Rectal smooth muscle tissue (tissue), 1 donor: ENCODE measurements around the gene RCOR2.

Experiments used
- H3K27ac ChIP-seq: one replicate; pipeline ENCODE4 v1.7.0; 2013; ENCODE audit warnings: low read depth, low read length, inconsistent platforms
- H3K27me3 ChIP-seq: one replicate; pipeline ENCODE4 v1.7.0; 2013; ENCODE audit warnings: low read length; ENCODE audit not compliant: control insufficient read depth, insufficient read depth
- H3K36me3 ChIP-seq: one replicate; pipeline ENCODE4 v1.7.0; 2013; ENCODE audit warnings: low read length; ENCODE audit not compliant: control insufficient read depth, insufficient read depth
- H3K4me1 ChIP-seq: one replicate; pipeline ENCODE4 v1.7.0; 2013; ENCODE audit warnings: low read length; ENCODE audit not compliant: control insufficient read depth, insufficient read depth
- H3K4me3 ChIP-seq: one replicate; pipeline ENCODE4 v1.7.0; 2013; ENCODE audit warnings: low read length
- H3K9ac ChIP-seq: one replicate; pipeline ENCODE4 v1.7.0; 2013; ENCODE audit warnings: low read length

The RCOR2 gene

DNA sequence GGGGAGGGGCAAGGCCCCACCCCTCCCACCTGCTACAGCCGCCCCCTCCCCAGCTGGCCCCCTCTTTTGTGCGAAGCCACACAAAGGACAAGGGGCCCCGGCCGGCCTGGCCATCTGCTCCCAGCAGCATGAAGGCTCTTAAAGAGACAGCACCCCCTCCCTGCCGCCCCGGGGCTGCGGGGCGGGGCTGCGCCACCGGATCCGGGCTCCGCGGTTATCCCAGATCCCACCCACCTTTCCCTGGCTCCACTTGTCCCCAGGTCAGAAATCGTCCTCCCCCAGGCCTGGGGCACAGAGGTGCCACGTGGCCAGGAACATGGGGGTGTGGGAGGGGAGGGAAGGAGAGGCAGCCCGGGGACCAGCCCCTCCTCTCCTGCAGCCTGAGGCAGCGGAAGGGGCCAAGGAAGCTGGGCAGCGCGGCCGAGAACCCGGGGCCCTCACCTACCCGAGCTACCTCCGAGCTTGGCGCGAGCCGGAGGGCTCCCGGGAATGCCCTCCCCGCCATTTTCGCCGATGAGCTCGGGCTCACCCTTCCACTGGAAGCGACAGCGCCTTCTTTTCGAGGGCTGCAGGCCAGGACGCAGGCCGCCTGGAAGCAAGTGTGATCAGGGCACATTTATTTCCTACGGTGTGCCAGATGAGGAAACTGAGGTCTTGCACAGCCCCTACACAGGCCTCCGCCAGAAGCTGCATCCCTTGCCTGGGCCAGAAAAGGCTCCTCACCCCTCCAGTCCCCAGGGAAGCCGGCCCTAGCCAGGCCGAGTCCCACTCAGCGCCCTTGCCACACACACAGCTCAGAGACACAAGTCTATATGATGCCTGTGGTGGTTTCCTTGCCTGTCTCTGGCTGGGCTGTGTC, 2.5 kb upstream of the RCOR2 start:
- Histone ChIP-seq H3K4me3 (peak overlapping the region; percentile 47), H3K27me3 (peaks cover 3% of the 10 kb centered on the region), H3K4me1 (peaks cover 17% of the 10 kb centered on the region), H3K27ac (peak overlapping the region; percentile 44), H3K9ac (no peak overlapping the region), H3K36me3 (no peaks in the 10 kb centered on the region)

DNA sequence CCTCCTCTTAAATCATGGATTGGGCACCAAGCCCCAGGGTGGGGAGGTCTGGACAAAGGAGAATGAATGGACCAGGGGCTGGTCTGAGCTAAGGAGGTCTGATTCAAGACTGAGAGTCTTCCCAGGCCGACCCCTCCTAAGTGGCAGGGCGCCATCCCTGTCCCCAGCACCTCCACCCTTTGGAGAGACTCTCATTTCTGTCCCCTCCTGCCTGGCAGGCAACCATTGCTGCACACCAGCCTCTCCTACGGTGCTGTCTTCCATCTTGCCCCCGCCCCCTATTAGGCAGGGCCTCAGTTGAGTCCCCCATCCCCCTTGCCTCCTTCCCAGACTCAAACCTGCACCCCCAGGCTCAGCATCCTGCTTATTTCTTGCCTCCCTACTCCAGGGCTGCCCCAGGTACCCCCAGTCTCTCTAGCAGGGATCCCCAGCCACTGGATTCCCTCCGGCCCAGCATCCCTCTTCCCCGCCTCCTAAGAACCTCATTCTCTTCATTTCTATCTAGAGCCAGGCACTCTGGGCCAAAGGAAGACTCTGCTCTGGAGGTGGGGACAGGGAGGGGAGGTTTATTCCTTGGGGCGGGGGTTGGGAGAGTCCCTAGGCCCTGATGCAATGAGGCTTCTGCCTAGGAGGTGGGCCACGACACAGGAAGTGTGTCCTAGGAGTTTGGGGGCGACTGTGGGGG, 1.7 kb upstream of the RCOR2 start:
- H3K36me3 ChIP-seq = no peaks in the 10 kb centered on the region
- peaks cover 17% of the 10 kb centered on the region for H3K4me1 ChIP-seq
- H3K27me3 ChIP-seq = peaks cover 3% of the 10 kb centered on the region
- H3K27ac ChIP-seq = peak overlapping the region; percentile 44
- H3K4me3 ChIP-seq = peak overlapping the region; percentile 47
- no peak overlapping the region for H3K9ac ChIP-seq

DNA sequence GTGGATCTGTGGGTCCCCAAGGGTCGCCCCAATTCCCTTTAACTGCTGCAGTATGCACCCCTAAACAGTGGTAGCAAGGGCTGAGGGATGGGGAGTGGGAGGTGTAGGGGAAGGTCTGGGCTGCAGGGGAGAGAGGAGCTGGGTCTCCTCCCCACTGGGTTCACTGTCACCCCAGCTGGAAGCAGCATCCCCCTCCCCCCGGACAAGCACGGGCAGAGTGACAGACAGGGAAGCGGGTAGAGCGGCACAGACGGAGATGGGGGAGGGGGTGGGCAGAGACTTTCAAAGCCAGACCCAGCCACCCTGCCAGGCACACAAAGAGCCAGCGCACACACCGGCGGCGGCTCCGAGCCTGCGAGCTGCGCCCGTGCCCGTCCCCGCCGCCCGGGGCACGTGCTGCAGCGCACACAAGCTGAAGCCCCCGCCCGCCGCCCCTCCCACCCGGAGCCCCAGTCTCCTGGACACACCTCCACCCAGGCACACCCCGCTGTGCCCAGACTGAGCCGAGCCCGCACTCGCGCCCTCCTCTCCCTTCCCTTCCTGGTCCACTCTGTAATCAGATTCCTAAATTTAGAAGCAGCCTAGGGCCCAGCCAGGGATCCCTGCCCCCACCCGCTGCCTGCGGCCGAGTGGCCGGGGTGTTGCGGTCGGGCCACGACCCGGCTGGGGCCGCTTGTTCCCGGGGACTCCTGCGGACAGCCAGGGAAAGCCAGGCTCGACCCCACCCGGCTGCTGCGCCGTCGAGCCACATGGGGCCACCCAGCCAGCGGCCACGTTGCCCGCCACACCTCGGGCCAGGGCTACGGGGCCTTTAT, 935 bp upstream of the RCOR2 start:
- H3K27ac ChIP-seq = peak overlapping the region; percentile 44
- peak overlapping the region; percentile 69 for H3K4me3 ChIP-seq
- H3K36me3 ChIP-seq = no peaks in the 10 kb centered on the region
- peaks cover 3% of the 10 kb centered on the region for H3K27me3 ChIP-seq
- H3K4me1 ChIP-seq = peaks cover 17% of the 10 kb centered on the region
- peak overlapping the region; percentile 33 for H3K9ac ChIP-seq

DNA sequence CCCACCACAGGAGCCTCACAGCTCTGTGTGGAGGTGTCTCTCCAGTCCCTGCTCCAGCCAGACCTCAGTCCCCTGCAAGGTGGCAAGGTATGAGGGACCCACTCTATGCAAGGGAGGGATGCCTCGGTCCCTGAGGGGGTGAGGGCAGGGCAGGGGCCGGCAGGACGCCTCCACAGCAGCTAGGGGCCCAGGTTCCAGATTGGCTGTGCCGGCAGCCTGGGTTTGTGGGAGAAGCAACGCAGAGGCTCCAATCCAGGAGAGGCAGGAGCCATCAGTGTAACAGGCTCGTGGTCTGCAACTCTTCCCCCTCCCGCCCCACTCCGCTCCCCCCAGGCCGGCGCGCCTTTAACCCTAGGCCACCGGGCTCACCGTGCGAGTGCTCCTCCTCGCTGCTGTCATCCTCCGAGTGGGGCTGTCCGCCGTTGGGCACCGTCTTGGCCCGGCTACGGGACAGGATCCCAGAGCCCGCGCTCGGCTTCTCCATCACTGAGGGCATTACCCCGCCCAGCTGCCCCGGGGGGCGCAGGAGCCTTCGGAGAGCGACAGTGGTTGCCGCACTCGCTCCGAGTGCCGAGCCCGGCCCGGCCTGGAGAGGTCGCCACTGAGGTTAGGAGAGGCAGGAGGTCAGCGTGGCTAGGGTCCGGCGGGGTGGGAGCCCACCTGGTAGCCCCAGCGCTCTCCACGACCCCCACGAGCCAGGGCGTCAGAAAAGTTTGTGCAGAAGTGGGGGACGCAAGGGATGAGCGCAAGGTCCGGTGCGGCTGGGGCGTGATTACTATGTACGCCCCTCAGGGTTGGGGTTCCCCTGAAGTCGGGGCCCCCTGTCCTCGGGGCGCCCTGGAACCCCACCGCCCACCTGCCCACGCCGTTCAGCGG, 765 bp downstream of the RCOR2 start:
- no peak overlapping the region for H3K9ac ChIP-seq
- no peak overlapping the region for H3K27ac ChIP-seq
- H3K4me1 ChIP-seq = peaks cover 17% of the 10 kb centered on the region
- H3K27me3 ChIP-seq = peaks cover 3% of the 10 kb centered on the region
- no peaks in the 10 kb centered on the region for H3K36me3 ChIP-seq
- H3K4me3 ChIP-seq = peak overlapping the region; percentile 56

DNA sequence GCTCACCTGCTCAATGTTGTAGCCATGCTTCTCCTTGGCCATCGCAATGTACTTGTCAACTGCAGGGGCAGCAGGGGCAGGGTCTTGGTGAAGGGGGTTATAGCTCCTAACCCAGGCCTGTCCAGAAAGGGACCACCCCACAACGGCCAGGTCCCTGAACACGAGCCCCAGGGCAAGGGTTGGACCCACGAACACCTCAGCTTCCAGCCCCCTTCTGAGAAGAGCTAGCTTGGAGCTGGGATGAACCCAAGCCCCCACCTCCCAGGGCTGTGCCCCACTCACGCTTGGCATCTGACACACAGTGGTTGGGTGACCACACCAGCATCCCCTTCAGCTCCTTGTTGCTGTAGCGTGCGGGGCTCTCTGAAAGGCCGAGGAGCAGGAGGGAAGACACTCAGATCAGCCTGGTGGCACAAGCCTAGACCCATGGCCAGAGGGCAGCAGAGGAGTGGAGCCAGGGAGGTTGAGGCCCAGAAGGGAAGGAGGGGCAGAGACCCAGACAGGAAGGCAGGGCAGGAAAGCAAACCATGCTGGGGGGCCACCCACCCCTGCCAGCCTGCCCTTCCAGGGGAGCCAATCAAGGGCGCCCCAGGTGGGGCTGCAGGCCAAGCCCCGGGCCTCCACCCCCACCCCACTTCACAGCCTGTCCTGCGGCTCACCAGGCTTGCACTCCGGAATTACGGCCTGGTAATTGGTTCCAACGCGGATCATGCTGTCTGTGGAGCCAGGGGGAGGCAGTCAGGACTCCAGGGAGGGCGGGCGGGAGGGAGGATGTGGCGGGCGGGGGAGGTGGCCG, 1.9 kb downstream of the RCOR2 start:
- H3K27ac ChIP-seq = no peak overlapping the region
- no peaks in the 10 kb centered on the region for H3K36me3 ChIP-seq
- H3K4me1 ChIP-seq = peaks cover 16% of the 10 kb centered on the region
- H3K4me3 ChIP-seq = no peak overlapping the region
- H3K27me3 ChIP-seq = peaks cover 3% of the 10 kb centered on the region
- no peak overlapping the region for H3K9ac ChIP-seq

DNA sequence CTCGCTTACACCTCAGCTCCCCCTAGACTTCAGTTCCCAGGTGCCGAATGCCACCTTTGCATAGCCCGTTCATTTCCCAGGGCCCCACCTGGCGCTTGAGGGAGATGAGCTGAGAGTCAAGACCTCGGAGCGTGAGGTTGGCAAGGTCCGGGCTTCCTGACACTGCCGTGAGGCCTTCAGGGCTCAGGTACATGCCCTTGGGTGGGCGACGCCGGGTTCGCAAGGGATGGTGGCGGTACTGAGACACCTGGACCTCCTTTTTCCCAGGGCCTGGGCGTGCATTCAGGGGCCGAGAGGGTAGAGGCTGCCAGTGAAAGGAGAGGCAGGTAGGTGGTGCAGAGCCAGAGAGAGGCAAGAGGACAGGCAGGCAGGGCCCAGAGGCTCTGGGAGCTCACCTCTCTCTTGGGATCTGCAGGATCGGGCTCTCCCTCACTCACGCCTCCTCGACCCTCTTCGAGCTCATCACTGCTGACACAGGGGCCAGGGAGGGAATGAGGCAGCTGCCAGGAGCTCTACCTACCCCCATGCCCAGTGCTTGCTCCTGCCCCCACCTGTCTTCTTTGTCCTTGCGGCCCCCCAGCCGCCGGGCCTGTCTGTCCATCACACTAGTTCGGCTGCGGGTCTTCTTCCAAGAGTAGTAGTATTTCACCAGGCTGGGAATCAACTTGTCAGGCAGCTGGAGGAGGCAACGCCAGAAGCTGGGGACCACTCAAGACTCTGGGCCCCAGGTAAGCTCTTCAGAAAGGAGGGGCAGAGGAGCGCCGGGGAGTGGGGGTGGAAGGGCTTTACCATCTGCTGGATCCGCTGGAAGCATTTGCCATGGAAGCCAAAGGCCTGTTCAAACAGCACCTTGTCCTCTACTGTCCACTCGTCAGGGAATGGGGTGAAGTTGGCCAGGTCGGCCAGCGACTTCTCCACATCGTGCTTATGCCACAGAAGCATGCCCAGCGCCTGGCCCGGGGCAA, 2.8 kb downstream of the RCOR2 start:
- peaks cover 11% of the 10 kb centered on the region for H3K4me1 ChIP-seq
- no peak overlapping the region for H3K4me3 ChIP-seq
- no peak overlapping the region for H3K27ac ChIP-seq
- no peak overlapping the region for H3K9ac ChIP-seq
- peaks cover 3% of the 10 kb centered on the region for H3K27me3 ChIP-seq
- H3K36me3 ChIP-seq = peaks cover 2% of the 10 kb centered on the region

DNA sequence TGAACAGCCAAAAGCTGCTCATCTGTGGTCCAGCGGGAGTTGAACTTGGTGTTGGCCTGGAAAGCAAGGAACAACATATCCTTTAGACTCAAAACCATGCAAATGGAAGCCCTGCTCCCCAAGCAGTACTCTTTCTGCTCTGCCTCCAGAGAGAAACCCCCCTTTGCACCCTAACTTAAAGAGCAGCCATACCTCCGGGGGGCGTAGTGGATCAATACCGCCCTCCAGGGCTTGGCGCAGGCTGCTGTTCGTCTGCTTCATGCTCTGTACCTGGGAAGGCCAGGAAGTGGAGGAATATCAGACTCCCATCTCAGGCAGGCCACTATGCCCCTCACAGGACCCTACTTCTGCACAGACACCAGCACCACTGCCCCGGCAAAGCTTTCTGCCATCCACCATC, 4.3 kb downstream of the RCOR2 start:
- H3K9ac ChIP-seq = no peak overlapping the region
- H3K27me3 ChIP-seq = peaks cover 3% of the 10 kb centered on the region
- no peak overlapping the region for H3K27ac ChIP-seq
- H3K4me3 ChIP-seq = no peak overlapping the region
- H3K36me3 ChIP-seq = peaks cover 2% of the 10 kb centered on the region
- H3K4me1 ChIP-seq = peaks cover 12% of the 10 kb centered on the region

DNA sequence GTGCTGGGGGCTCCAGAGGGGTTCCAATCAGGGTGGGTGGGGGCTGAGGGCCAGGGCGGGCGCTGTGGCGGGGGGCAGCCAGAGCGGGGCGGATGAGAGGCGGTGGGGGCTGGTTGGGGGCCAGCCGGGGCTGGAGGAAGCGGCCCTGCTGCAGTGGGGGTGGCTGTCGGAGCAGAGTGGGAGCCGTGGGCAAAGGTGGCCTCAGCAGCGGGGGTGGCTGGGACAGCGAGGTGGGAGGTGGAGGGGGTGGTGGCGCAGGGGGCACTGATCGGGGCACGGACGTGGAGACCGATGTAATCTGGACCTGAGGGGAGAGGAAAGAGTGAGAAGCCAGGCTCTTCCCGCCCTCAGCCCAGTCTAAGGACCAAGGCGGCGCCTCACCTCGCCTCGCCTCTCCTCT, 5.1 kb downstream of the RCOR2 start:
- no peak overlapping the region for H3K27ac ChIP-seq
- peaks cover 10% of the 10 kb centered on the region for H3K36me3 ChIP-seq
- H3K4me1 ChIP-seq = peaks cover 9% of the 10 kb centered on the region
- no peak overlapping the region for H3K9ac ChIP-seq
- H3K27me3 ChIP-seq = peaks cover 3% of the 10 kb centered on the region
- H3K4me3 ChIP-seq = no peak overlapping the region

DNA sequence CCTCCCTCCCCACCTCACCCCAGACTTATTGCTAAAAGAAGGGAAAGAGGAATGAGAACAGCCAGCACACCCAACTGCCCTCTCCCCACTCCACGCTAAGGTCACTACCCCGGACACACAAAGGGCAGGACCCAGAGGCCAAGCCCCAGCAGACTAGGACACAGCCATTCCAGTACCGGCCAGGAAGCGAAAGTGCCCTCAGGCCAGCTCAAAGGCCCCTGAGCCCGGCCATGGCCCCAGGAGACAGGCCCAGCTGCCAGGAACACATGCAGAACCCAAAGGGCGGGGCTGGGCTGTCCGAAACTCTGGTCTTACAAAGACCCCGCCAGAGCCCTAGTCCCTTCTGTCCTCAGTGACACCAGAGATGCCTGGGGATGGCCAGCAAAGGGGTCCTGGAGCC, 5.5 kb downstream of the RCOR2 start:
- H3K36me3 ChIP-seq = peaks cover 11% of the 10 kb centered on the region
- H3K27ac ChIP-seq = no peak overlapping the region
- H3K27me3 ChIP-seq = peaks cover 3% of the 10 kb centered on the region
- H3K9ac ChIP-seq = no peak overlapping the region
- H3K4me3 ChIP-seq = no peak overlapping the region
- H3K4me1 ChIP-seq = peaks cover 7% of the 10 kb centered on the region

DNA sequence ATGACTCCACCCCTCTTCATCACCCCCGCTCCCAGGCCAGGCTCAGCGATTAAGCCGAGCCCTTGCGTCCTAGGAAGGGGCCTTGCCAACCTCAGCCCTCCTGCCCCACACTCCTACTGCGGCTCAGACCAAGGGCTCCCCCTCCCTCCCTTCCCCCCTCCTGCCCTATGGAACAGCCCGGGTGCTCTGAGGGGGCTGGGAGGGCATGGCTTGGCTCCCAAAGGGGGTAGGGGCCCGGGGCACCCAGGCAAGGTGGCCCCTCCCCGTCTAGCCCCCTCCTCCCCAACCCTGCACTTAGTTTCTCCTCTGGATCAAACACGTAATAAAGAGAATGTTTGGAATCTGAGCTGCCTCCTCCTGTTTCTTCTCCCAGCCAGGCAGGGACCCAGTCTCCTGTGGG, 6.3 kb downstream of the RCOR2 start:
- Histone ChIP-seq H3K36me3 (peaks cover 11% of the 10 kb centered on the region), H3K4me3 (no peak overlapping the region), H3K27me3 (peaks cover under 1% of the 10 kb centered on the region), H3K4me1 (peaks cover 5% of the 10 kb centered on the region), H3K9ac (no peak overlapping the region), H3K27ac (no peak overlapping the region)
